HG02759 (cell line): ENCODE results near the gene DDI2.
"Not testable (repeated sequence)": the region's sequence is repeated elsewhere in the genome, so short reads cannot be mapped to it uniquely, and the experiment has no call there.

Source experiments
- ATAC-seq: cut with Tn5 transposase; IDR thresholded peaks from one replicate; pipeline ENCODE4 v1.9.1; 2021; ENCODE audit warnings: mild to moderate bottlenecking, moderate library complexity; ENCODE audit not compliant: unreplicated experiment

The DDI2 gene

DNA sequence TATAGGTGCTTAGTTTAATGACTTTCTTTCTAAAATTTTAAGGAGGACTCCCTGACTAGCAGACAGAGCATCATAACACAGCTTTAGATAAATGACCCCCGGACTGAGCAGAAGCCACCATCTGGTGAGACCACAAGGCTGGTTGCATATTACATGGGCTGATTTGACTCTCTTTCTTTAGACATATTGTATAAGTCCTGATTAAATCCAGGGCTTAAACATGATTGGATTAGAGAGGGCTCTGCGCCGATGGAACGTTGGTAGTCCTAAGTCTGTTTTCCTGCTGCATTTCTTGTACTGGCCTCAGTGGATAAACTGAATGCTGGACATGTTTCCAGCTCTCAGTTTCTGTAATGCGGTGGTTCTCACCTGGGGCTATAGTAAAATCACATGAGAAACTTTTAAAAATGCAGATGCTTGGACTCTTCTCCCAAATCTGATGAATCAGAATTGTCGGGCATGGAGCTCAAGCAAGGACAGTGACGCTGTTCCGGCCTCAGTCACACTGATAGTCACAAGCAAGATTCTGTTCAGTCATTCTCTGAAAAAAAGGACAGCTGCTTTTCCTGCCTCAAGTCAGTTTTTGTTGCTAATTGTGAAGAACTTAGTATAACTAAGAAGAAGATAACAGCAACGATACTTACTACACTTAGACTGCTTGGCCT is 16.6 kb downstream of the DDI2 start:
- no peak for ATAC-seq

DNA sequence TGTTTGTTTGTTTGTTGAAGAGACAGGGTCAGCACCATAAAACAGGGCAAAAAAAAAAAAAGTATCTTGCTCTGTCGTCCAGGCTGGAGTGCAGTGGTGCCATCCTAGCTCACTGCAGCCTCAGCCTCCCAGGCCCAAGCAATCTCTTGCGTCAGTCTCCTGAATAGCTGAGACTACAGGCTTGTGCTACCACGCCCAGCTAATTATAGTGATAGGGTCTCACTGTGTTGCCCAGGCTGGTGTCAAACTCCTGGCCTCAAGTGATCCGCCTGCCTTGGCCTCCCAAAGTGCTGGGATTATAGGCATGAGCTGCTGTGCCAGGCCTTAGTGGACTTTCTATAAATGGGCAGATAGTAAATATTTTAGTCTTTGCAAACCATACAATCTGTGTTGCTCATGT is 19.2 kb downstream of the DDI2 start:
- ATAC-seq, result no peak

DNA sequence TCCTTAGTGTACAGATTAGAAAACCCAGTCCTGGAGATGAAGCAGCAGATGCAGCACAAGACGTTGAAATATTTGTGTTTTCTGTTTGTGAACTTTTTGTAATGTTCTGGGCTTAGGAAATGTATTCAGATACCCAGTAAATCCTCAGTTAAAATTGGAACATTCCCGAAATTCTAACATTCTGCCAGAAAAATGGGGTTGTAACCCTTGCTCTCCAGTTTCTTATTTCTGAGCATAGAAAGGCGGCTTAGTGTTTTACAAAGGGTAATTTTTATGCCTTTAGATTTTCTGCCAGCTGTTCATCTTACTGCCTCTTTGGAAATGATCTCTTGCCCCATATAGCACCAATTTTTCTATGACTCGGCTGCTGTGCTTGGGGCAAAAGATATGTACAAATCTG is 20.6 kb downstream of the DDI2 start:
- ATAC-seq, result no peak

DNA sequence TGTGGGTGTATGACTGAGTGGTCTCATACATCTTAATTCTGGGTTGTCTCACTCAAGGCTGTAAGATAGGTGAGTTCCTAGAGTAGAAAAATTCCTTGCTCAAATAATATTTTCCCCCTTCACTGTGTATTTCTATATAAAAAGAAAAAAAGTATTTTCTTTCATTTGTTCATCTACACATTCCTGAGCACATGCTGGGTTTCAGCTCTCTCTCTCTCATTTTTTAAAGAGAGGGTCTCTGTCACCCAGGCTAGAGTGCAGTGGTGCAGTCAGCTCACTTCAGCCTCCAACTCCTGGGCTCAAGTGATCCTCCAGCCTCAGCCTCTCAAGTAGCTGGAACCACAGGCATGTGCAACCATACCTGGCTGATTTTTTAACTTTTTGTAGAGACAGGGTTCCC is 22.0 kb downstream of the DDI2 start:
- no peak for ATAC-seq

DNA sequence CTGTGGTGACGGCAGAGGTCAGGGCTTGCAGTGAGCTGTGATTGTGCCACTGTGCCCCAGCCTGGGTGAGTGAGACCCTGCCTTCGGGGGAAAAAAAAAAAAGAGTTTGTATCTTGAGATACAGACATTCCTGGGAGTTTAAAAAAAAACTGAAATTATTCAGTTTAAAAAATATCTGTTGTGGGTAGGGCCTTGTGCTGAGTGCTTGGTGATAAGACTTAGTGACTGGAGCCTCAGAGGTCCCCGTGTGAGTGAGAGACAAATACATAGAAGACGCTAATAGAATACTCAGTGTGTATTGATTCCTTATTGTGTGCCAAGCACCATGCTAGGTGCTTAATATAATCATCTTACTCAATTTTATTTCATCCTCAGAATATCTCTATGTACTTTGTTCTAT is 22.7 kb downstream of the DDI2 start:
- no peak for ATAC-seq

DNA sequence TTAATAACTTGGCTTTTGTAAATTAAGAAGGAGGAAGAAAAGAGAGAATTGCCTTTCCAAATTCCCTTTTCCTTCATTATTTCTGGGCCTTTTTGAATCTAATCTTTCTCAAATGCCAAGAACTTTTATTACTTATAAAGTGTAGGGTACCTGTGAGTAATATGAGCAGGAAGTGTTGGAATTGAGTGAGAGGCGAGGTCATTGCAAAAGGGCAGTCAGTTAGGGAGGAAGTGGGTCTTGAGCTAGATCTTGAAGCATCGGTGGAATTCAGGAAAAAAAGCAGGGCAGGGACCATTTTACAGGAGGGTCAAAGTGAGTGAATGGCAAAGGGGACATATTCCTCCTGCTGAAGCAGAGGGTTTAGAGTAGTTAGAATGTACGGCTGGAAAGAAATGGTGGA is 23.4 kb downstream of the DDI2 start:
- ATAC-seq, result no peak

DNA sequence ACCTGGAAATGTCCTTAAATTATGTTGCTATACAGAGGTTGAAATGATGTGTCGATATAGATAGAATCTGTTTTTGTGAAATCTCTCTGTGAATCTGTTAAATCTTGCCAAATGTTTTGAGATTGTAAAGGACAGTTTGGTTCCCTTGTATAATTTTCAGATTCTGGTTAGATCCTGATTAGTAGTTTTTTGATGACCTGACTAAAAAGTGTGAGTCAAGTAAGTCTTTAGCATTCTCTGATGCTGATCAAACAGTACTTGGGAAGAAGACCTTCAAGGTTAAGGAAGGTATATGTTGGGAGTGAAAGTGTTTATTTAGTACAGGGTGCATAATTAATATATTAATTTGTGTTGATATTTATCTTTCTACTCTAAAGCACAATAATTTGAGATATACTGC is 32.7 kb downstream of the DDI2 start:
- no peak for ATAC-seq

DNA sequence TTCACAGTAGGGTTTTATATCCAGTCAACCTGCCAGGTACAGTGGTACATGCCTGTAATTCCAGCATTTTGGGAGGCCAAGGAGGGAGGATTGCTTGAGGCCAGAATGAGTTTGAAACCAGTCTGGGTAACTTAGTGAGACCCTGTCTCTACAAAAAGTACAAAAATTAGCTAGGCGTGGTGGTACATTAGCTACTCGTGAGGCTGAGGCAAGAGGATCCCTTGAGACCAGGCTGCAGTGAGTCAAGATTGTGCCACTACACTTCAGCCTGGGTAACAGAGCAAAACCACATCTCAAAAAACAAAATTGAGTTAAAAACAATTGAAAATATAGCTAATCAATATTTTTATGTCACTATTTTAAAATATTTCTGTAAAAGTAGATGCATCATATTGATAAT is 33.2 kb downstream of the DDI2 start:
- no peak for ATAC-seq

DNA sequence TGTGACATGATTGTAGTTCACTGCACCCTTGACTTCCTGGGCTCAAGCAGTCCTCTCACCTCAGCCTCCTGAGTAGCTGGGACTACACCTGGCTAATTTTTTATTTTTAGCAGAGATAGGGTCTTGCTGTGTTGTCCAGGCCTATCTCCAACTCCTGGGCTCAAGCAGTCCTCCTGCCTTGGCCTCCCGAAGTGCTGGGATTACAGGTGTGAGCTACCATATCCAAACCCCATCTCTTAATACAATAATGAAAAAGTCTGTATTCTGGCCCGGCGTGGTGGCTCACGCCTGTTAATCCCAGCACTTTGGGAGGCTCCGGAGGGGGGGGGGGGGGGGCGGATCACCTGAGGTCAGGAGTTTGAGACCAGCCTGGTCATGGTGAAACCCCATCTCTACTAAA is 34.9 kb downstream of the DDI2 start:
- ATAC-seq, result not testable (repeated sequence)

DNA sequence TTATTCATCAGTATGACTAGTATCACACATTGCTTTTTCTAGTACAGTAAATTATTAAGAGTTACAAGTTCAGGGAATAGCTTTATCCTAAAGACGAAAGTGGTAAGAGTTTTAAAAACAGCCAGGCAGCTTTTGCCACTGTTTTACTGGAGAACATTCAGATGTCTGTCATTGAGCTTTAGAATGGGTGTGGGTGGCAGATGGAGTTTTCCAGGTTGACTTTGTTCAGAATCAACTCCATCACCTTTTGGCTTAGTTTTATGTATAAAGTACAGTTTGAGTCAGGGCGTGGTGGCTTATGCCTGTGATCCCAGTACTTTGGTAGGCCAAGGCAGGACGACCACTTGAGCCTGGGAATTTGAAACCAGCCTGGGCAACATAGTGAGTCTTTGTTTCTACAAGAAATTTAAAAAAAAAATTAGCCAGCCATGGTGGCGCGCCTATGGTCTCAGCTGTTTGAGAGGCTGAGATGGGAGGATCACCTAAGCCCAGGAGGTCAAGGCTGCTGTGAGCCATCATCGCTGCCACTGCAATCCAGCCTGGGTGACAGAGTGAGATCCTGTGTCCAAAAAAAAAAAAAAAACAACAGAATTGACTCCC is 36.9 kb downstream of the DDI2 start:
- no peak for ATAC-seq

DNA sequence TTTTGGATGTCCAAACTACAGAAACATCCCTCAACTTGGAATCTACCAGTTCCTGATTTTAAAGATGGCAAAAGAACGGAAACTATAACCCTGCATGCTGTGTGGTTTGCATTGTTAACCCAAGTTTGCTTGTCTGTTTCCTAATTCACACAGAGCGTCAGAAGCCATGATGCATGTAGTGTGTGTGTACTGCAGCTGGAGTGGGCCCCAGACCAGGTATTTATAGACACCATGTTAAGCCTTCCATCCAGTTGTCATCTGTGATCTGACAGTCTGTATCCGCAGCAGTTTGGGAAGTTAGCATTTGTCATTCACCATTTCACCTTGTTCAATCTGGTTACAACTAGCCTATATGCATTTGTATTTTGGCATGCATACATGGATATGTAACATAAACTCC is 39.2 kb downstream of the DDI2 start:
- no peak for ATAC-seq

DNA sequence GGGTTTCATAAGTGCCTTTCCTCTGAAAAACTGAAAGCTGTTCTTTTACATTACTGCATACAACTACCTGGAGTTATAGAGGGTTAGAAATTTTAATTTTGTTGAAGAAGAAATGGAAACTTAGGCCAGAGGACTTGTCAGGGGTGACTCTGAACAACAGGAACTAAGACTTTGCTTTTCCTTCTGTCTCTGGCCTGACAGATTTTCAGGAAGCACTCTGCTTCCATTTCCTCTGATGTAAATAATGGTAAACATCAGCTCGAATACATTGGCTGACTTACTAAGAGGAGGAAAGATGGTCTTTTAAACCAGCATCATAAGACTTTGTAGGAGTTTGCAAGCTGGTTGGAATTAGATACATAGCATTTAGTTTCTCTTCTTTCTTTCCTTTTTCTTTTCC is 39.8 kb downstream of the DDI2 start:
- no peak for ATAC-seq

DNA sequence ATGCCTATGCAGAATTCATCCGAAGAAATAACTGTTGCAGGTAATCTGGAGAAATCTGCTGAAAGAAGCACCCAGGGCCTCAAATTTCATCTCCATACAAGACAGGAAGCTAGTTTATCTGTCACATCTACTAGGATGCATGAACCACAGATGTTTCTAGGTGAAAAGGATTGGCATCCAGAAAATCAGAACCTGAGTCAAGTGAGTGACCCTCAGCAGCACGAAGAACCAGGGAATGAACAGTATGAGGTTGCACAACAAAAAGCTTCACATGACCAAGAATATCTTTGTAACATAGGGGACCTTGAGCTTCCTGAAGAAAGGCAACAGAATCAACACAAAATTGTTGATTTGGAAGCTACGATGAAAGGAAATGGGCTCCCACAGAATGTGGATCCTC is 42.9 kb downstream of the DDI2 start:
- no peak for ATAC-seq

DNA sequence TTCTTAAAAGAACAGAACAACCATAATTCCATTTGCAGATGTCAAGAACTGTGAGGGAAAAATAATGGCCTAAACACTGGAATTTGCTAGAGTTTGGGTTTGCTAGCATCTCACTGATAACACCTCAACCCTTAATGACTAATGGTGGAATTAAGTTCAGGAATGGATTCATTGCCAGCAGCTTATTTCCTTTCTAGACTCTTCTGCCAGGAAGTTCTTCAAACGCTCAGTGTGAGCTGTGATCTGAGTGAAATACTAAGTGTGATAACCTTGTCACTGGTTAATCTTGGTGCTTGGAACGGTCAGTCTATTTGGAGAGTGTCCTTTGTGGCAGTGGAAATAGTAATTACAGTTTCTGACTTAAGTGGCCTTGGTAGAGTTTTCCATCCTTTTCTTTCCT is 45.2 kb downstream of the DDI2 start:
- no peak for ATAC-seq

DNA sequence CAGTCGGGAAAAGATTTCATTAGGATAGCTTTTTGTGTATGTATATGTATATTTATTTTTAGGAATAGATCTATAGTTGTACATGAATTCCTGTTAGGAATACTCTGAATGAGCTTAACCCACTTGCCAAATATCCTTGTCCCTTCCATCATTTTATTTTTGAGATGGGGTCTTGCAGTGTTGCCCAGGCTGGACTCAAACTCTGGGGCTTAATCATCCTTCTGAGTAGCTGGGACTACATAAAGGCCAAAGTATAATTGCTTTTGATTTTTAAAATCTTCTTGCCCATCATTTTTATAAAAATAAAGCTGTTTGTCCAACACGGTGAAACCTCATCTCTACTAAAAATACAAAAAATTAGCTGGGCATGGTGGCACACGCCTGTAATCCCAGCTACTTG is 46.7 kb downstream of the DDI2 start:
- ATAC-seq, result no peak

DNA sequence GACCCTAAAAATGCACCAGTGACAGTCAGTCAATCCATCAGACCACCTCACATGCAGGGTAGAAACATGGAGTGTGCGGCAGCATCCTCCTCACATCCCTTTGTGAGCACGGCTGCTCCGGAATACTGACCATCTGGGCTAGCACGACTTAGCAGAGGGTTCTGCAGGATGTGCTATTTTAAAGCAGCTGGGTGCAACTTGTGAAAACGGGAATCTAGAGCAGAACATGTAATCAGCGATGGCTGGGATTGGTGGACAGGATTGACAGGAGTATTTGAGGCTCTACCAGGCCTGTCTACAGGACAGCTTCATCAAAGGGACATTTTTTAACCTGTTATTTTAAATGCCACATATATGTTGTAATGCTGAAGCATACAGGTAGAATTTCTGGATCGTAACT is 50.1 kb downstream of the DDI2 start:
- ATAC-seq, result no peak

DNA sequence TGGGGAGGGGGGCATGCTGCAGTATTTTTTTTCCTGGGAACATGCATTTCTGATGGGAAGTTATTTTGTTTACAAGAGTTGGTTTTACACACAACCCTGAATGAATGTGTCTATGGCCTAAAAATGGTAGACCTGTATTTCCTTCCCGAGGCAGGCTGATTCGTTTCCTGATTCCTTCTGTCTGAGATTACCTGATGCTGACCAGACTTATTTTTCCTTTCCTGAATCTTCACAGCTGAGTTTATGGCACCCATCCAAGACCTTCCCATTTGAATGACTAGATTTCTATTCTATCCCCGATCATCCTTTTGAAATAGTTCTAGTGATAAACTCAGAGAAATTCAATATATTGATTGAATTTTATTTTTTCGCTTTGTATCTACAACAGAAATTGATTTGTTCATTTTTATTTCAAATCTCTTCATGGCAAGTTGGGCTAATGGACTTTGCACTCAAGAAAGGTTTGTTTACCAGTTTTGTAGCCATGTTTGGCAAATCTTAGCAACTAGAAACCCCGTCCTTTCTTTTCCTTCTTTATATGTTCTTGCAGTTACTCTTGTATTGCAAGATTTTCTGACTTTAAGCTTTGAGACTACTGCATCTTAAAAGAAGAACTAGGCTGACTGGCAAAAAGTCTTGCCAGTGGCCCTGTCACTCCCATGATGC is 51.0 kb downstream of the DDI2 start:
- no peak for ATAC-seq

DNA sequence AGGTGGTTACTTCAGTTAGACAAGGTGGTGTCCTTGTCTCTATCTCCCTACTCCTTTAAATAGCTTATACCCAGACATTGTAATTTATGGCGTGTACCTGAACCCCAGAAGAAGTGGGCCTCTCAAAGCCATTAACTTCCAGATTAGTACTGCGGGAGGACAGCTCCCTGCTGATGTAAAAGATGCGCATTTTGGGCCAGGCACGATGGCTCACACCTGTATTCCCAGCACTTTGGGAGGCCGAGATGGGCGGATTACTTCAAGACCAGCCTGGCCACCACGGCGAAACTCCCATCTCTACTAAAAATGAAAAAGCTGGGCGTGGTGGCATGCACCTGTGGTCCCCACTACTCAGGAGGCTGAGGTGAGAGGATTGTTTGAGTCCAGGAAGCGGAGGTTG is 51.8 kb downstream of the DDI2 start:
- no peak for ATAC-seq

DNA sequence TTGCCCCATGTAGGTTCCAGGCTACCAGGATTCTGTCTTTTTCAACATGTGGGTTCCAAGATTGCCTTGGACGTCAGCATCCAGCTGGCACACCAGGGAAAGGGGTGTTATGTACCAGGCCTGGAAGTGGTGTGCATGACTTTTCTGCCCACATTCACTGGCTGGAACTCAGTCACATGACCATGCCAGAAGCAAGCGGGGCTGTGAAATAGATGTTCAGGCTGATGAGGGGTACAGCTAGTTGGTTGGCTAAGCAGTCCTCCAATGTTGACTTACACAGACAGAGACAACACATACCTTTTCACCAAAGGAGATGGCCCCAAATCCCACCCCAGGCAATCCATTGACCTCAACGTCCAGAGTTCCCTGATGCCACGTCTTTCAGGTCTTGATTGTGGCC is 52.6 kb downstream of the DDI2 start:
- no peak for ATAC-seq

DNA sequence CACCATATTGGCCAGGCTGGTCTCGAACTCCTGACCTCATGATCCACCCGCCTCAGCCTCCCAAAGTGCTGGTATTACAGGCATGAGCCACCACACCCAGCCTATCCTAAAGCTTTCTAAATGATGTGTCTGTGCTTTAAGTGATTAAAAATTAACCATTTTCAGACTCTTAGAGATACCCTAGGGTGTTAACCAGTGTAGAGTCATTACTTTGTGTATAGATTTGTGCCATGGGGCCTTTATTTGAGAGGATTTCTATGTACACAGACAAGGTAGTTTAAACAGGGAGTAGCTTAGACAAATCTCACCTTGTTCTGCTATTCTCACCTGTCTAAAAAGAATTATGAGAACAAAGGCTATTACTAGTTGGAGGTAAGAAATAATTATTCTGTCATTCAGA is 54.2 kb downstream of the DDI2 start:
- ATAC-seq, result no peak

DNA sequence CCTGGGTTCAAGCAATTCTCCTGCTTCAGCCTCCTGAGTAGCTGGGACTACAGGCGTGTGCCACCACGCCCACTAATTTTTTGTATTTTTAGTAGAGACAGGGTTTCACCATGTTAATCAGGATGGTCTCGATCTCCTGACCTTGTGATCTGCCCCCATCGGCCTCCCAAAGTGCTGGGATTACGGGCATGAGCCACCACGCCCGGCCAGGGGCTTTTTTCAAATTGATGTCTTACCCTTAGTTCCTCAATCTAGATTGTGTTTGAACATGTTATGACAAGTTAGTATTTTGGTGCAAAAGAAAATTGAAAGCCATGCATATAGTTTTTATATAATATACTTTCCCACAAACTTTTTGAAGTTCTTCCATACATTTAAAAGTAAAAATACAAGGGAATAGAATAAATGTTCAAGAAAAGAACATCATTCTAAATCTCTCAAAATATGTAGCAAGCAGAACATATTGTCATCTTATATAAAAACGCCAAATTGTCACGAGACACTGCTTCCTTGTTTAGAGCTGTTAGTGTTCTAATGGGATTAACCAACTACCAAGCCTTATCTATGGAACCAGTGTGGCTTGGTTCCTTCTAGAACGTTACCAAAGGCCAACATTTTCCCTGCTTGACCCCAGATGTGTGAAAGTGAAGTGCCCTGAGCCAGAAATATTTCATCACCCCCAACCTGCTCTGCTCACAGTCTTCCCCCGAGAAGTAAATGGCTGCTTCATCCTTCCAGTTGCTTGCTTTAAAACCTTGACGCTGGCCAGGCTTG is 57.3 kb downstream of the DDI2 start:
- ATAC-seq, result no peak

DNA sequence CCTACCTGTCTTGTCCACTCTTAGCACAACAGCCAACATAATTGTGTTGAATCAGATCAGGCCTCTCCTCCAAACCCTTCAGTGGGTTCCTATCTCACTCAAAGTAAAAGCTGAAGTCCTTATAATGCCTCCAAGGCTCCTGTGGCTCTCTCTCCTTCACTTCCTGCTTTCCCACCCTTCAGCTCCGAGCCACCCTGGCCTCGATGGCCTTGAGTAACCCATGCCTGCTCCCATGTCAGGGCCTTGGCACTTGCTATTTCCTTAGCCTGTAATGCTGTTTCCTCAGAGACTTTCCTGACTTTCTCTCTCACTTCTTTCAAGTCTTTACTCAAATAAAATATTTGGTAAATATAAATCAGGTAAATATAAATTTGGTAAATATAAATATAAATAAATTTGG is 58.8 kb downstream of the DDI2 start:
- ATAC-seq, result no peak
